T-helper 1 cell treated with Interleukin-12 subunit alpha and Interleukin-12 subunit beta and Interleukin-4 antibody, amounts not matched to agents 30 μg/mL and 1 μg/mL, for 36 hours (primary cell): ENCODE results near the gene SEC61G.

ENCODE experiments used
- H3K27ac Mint-ChIP-seq: one replicate; pipeline ENCODE4 v1.8.0; 2021; ENCODE audit warnings: mild to moderate bottlenecking, mixed read lengths
- H3K27me3 Mint-ChIP-seq: one replicate; pipeline ENCODE4 v1.8.0; 2021; ENCODE audit warnings: low read depth, mixed read lengths
- H3K36me3 Mint-ChIP-seq: one replicate; pipeline ENCODE4 v1.8.0; 2021; ENCODE audit warnings: low read depth, mixed read lengths
- H3K4me1 Mint-ChIP-seq: one replicate; pipeline ENCODE4 v1.8.0; 2021; ENCODE audit warnings: low read depth, mixed read lengths
- H3K4me3 Mint-ChIP-seq: one replicate; pipeline ENCODE4 v1.8.0; 2021; ENCODE audit warnings: mild to moderate bottlenecking, moderate library complexity, mixed read lengths
- H3K9me3 Mint-ChIP-seq: one replicate; pipeline ENCODE4 v1.8.0; 2021; ENCODE audit warnings: mixed read lengths

SEC61G gene

GRCh38 chr7:54722502-54722901, 36.5 kb downstream of the SEC61G start:
- peaks cover 4% of the 10 kb centered on the region for H3K9me3 Mint-ChIP-seq
- no peaks in the 10 kb centered on the region for H3K4me1 Mint-ChIP-seq
- no peaks in the 10 kb centered on the region for H3K36me3 Mint-ChIP-seq
- no peaks in the 10 kb centered on the region for H3K27me3 Mint-ChIP-seq
- H3K4me3 Mint-ChIP-seq = no peak overlapping the region
- H3K27ac Mint-ChIP-seq = no peak overlapping the region

- Mint-ChIP-seq H3K4me1 (no peaks in the 10 kb centered on the region), H3K9me3 (peaks cover 4% of the 10 kb centered on the region), H3K27me3 (no peaks in the 10 kb centered on the region), H3K36me3 (no peaks in the 10 kb centered on the region), H3K4me3 (no peak overlapping the region), H3K27ac (no peak overlapping the region)
Observed at GRCh38 chr7:54722026-54722425, 37.0 kb downstream of the SEC61G start.

GRCh38 chr7:54719974-54720373, 39.0 kb downstream of the SEC61G start:
- no peak overlapping the region for H3K27ac Mint-ChIP-seq
- H3K4me3 Mint-ChIP-seq = no peak overlapping the region
- H3K9me3 Mint-ChIP-seq = peaks cover 10% of the 10 kb centered on the region
- no peaks in the 10 kb centered on the region for H3K4me1 Mint-ChIP-seq
- no peaks in the 10 kb centered on the region for H3K27me3 Mint-ChIP-seq
- H3K36me3 Mint-ChIP-seq = no peaks in the 10 kb centered on the region

- H3K27me3 Mint-ChIP-seq = no peaks in the 10 kb centered on the region
- H3K9me3 Mint-ChIP-seq = peaks cover 10% of the 10 kb centered on the region
- H3K27ac Mint-ChIP-seq = no peak overlapping the region
- no peak overlapping the region for H3K4me3 Mint-ChIP-seq
- H3K36me3 Mint-ChIP-seq = no peaks in the 10 kb centered on the region
- H3K4me1 Mint-ChIP-seq = no peaks in the 10 kb centered on the region
Observed at GRCh38 chr7:54719425-54719824, 39.6 kb downstream of the SEC61G start.

- Mint-ChIP-seq H3K9me3 (peaks cover 22% of the 10 kb centered on the region), H3K4me3 (no peak overlapping the region), H3K27ac (no peak overlapping the region), H3K36me3 (no peaks in the 10 kb centered on the region), H3K4me1 (no peaks in the 10 kb centered on the region), H3K27me3 (no peaks in the 10 kb centered on the region)
Observed at GRCh38 chr7:54712820-54713219, 46.2 kb downstream of the SEC61G start.

GRCh38 chr7:54711900-54712595, 47.0 kb downstream of the SEC61G start:
- no peaks in the 10 kb centered on the region for H3K36me3 Mint-ChIP-seq

GRCh38 chr7:54709283-54709682, 49.7 kb downstream of the SEC61G start:
- Mint-ChIP-seq H3K9me3 (peaks cover 25% of the 10 kb centered on the region), H3K4me1 (no peaks in the 10 kb centered on the region), H3K27me3 (no peaks in the 10 kb centered on the region), H3K36me3 (no peaks in the 10 kb centered on the region), H3K4me3 (no peak overlapping the region), H3K27ac (no peak overlapping the region)

More at GRCh38 chr7:54711900-54712595, 47.0 kb downstream of the SEC61G start:
- no peaks in the 10 kb centered on the region for H3K27me3 Mint-ChIP-seq
- H3K9me3 Mint-ChIP-seq = peaks cover 22% of the 10 kb centered on the region
- H3K4me3 Mint-ChIP-seq = no peak overlapping the region
- no peaks in the 10 kb centered on the region for H3K4me1 Mint-ChIP-seq
- no peak overlapping the region for H3K27ac Mint-ChIP-seq

- no peak overlapping the region for H3K4me3 Mint-ChIP-seq
- H3K27me3 Mint-ChIP-seq = no peaks in the 10 kb centered on the region
- H3K4me1 Mint-ChIP-seq = no peaks in the 10 kb centered on the region
- H3K9me3 Mint-ChIP-seq = peaks cover 17% of the 10 kb centered on the region
- H3K27ac Mint-ChIP-seq = no peak overlapping the region
- H3K36me3 Mint-ChIP-seq = no peaks in the 10 kb centered on the region
Observed at GRCh38 chr7:54705436-54705835, 53.6 kb downstream of the SEC61G start.

GRCh38 chr7:54704851-54705250, 54.2 kb downstream of the SEC61G start:
- peaks cover 17% of the 10 kb centered on the region for H3K9me3 Mint-ChIP-seq
- no peak overlapping the region for H3K27ac Mint-ChIP-seq
- H3K4me3 Mint-ChIP-seq = no peak overlapping the region
- no peaks in the 10 kb centered on the region for H3K36me3 Mint-ChIP-seq
- no peaks in the 10 kb centered on the region for H3K4me1 Mint-ChIP-seq
- H3K27me3 Mint-ChIP-seq = no peaks in the 10 kb centered on the region
